Ishikawa (cell line): ENCODE data around the gene GK2.

Experiments
- CEBPB ChIP-seq: IDR thresholded peaks from 2 replicates; pipeline ENCODE4 v1.6.1; 2012
- CREB1 ChIP-seq: IDR thresholded peaks from 2 replicates; pipeline ENCODE4 v1.6.1; 2012; ENCODE audit warnings: low read depth
- EGR1 ChIP-seq: IDR thresholded peaks from 2 replicates; pipeline ENCODE4 v1.6.1; 2012
- EP300 ChIP-seq: IDR thresholded peaks from 2 replicates; pipeline ENCODE4 v1.6.1; 2012; ENCODE audit warnings: borderline replicate concordance
- FOXM1 ChIP-seq: IDR thresholded peaks from 2 replicates; pipeline ENCODE4 v1.6.1; 2012; ENCODE audit warnings: low read depth, borderline replicate concordance
- MAX ChIP-seq: IDR thresholded peaks from 2 replicates; pipeline ENCODE4 v1.6.1; 2012
- NFIC ChIP-seq: IDR thresholded peaks from 2 replicates; pipeline ENCODE4 v1.6.1; 2012
- RAD21 ChIP-seq: IDR thresholded peaks from 2 replicates; pipeline ENCODE4 v1.6.1; 2012; ENCODE audit warnings: low read depth
- REST ChIP-seq: IDR thresholded peaks from 2 replicates; pipeline ENCODE4 v1.6.1; 2012; ENCODE audit warnings: low read depth, mild to moderate bottlenecking
- TAF1 ChIP-seq: IDR thresholded peaks from 2 replicates; pipeline ENCODE4 v1.6.1; 2012; ENCODE audit warnings: low read depth, mild to moderate bottlenecking
- TCF12 ChIP-seq: IDR thresholded peaks from 2 replicates; pipeline ENCODE4 v1.6.1; 2012; ENCODE audit warnings: low read depth
- TEAD4 ChIP-seq: IDR thresholded peaks from 2 replicates; pipeline ENCODE4 v1.6.1; 2012
- USF1 ChIP-seq: IDR thresholded peaks from 2 replicates; pipeline ENCODE4 v1.6.1; 2012
- YY1 ChIP-seq: IDR thresholded peaks from 2 replicates; pipeline ENCODE4 v1.6.1; 2012; ENCODE audit warnings: low read depth
- ZBTB7A ChIP-seq: IDR thresholded peaks from 2 replicates; pipeline ENCODE4 v1.6.1; 2012; ENCODE audit warnings: low read depth

GK2 gene

GRCh38 chr4:79364061-79364460, 44.0 kb downstream of the GK2 start:
- no peak for TF ChIP-seq TAF1
- TF ChIP-seq CREB1: no peak
- no peak for TF ChIP-seq TEAD4
- TF ChIP-seq USF1: no peak
- TF ChIP-seq MAX: no peak
- TF ChIP-seq REST: no peak
- TF ChIP-seq YY1: no peak
- no peak for TF ChIP-seq TCF12
- TF ChIP-seq NFIC: no peak
- TF ChIP-seq RAD21: no peak
- TF ChIP-seq EP300: no peak
- TF ChIP-seq ZBTB7A: no peak
- TF ChIP-seq CEBPB: no peak
- TF ChIP-seq FOXM1: no peak

- TF ChIP-seq MAX (no peak), RAD21 (no peak), REST (no peak), YY1 (no peak), EP300 (no peak), EGR1 (no peak), NFIC (no peak), TEAD4 (no peak), CREB1 (no peak), USF1 (no peak), CEBPB (no peak), TAF1 (no peak), TCF12 (no peak), ZBTB7A (no peak), FOXM1 (no peak)
Measured at GRCh38 chr4:79362626-79363025, 45.4 kb downstream of the GK2 start.

GRCh38 chr4:79360006-79360405, 48.0 kb downstream of the GK2 start:
- no peak for TF ChIP-seq USF1
- TF ChIP-seq NFIC: no peak
- TF ChIP-seq RAD21: no peak
- TF ChIP-seq YY1: no peak
- no peak for TF ChIP-seq REST
- TF ChIP-seq CEBPB: no peak
- TF ChIP-seq TCF12: no peak
- no peak for TF ChIP-seq CREB1
- no peak for TF ChIP-seq TEAD4
- no peak for TF ChIP-seq FOXM1
- no peak for TF ChIP-seq ZBTB7A
- no peak for TF ChIP-seq MAX

GRCh38 chr4:79358438-79358837, 49.6 kb downstream of the GK2 start:
- TF ChIP-seq REST: no peak
- TF ChIP-seq RAD21: no peak
